Measurements from ENCODE around the gene WNT7A. TPM values are rescaled to one million over a fixed set of nuclear protein-coding genes. Genes with fewer than 3 reads are reported as not detected.
A peak's percentile ranks its signal among the peaks of the same experiment; 100 is the strongest.

Gene WNT7A
- total and polyA plus RNA-seq, 4 experiments from 2014 or later: 8.3 to 19.3 (median 13.5) TPM

DNA sequence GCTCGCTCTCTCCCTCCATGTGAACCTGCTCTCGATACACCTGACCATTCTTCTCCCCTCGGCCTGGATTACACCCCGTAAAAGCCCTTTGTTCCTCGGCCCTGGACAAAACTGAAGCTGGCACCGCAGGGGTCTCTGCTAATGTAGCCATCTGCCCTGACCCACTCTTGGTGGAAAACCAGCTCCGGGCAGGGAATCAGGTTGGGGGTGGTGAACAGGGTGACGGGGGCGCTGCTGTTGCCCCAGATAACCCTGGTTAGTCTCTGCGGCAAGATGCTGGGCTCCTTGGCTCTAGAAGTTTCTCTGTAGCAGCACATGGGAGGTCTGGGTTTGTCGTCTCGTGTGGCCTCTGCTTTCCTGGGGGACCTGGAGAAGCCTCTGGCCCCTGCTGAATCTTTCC lies 86.4 kb downstream of the WNT7A start:
- no peak overlapping the region for H3K27ac ChIP-seq (ENCODE audit: low read depth, low read length)
- CTCF ChIA-PET (ENCODE audit: partially characterized antibody): no interaction called here
- no peak for DNase-seq

DNA sequence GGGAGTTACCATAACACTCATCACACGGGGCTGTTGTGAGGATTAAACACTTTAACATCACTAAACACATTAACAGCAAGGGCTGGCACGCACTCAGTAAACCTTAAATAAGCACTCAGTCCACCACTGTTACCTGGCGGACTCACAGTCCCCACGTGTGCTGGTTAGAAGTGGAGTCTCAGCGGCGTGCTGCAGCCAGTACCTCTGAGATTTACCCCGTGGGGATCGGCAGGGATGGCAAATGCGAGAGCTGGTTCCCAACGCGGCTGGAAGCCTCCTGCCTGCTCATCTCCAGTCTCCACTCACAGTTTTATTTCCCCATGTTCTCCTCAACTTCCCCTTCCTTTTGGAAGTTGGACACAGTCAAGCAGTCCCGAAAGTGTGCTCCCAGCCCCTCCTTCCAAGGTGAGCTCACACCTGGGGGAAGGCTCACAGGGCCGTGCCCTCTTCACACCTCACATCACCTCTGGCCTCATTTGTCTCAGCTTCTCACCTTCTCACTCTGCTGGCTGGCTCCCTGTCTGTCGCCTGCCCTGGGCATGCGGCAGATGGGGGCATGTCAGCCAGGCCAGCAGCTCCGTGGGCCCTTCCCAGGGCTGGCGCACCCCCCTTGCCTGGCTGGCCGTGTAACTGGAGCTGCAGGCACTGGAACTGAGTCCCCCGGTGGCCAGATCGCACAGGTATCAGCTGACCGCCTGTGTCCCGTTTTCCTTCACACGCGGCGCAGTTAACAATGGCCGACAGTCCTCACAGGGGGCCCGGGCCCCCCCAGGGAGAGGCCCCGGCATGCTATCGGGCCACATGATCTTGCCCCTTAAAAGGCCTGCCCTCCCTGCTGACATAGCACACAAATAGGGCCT lies 87.1 kb downstream of the WNT7A start:
- Mint-ChIP-seq H3K4me3 (no peak overlapping the region), H3K36me3 (no peaks in the 10 kb centered on the region), H3K4me1 (no peaks in the 10 kb centered on the region), H3K9me3 (peaks cover 0 to 1% (median 0%) of the 10 kb centered on the region in 8 donors), H3K27ac (no peak overlapping the region), H3K27me3 (peaks cover 6 to 8% of the 10 kb centered on the region in 2 donors)
- no peaks in the 10 kb centered on the region for H3K27me3 ChIP-seq (ENCODE audit: insufficient read depth, low read length)
- POLR2A ChIA-PET (ENCODE audit: partially characterized antibody): no interaction called here
- DNase-seq: no peak
- no peaks in the 10 kb centered on the region for H3K4me1 ChIP-seq (ENCODE audit: insufficient read depth, low read length)
- CTCF ChIA-PET (ENCODE audit: partially characterized antibody): no interaction called here
- H3K9me3 ChIP-seq (ENCODE audit: control insufficient read depth in 1 of 2, low read length in 2 of 2): no peaks in the 10 kb centered on the region
- intact Hi-C loops (cut with micrococcal nuclease): no loop called here
- no peaks in the 10 kb centered on the region for H3K36me3 ChIP-seq (ENCODE audit: insufficient read depth, low read length)
- no peak overlapping the region for H3K27ac ChIP-seq (ENCODE audit: low read depth, low read length)
- H3K4me3 ChIP-seq (ENCODE audit: low read length in 2 of 2): no peak overlapping the region

More for the DNA sequence above, 86.4 kb downstream of the WNT7A start:
- Histone ChIP-seq H3K27me3 (ENCODE audit: insufficient read depth, low read length) (no peaks in the 10 kb centered on the region), H3K4me3 (ENCODE audit: low read length in 2 of 2) (no peak overlapping the region), H3K9me3 (ENCODE audit: control insufficient read depth in 1 of 2, low read length in 2 of 2) (no peaks in the 10 kb centered on the region), H3K36me3 (ENCODE audit: insufficient read depth, low read length) (no peaks in the 10 kb centered on the region), H3K4me1 (ENCODE audit: insufficient read depth, low read length) (no peaks in the 10 kb centered on the region)
- POLR2A ChIA-PET (ENCODE audit: partially characterized antibody): no interaction called here
- no peak overlapping the region for H3K4me3 Mint-ChIP-seq
- peaks cover 0 to 1% (median 0%) of the 10 kb centered on the region in 8 donors for H3K9me3 Mint-ChIP-seq
- no peaks in the 10 kb centered on the region for H3K4me1 Mint-ChIP-seq
- intact Hi-C loops (cut with micrococcal nuclease): no loop called here
- H3K27me3 Mint-ChIP-seq: peaks cover 6 to 8% of the 10 kb centered on the region in 2 donors
- H3K36me3 Mint-ChIP-seq: no peaks in the 10 kb centered on the region
- no peak overlapping the region for H3K27ac Mint-ChIP-seq

GRCh38 chr3:13792051-13792490 lies 87.8 kb downstream of the WNT7A start:
- Mint-ChIP-seq H3K9me3 (peaks cover 0 to 1% (median 0%) of the 10 kb centered on the region in 8 donors), H3K27me3 (peaks cover 4 to 8% of the 10 kb centered on the region in 2 donors), H3K4me3 (no peak overlapping the region), H3K4me1 (no peaks in the 10 kb centered on the region), H3K27ac (no peak overlapping the region), H3K36me3 (no peaks in the 10 kb centered on the region)
- no peak for DNase-seq
- CTCF ChIA-PET (ENCODE audit: partially characterized antibody): no interaction called here
- Histone ChIP-seq H3K27ac (ENCODE audit: low read depth, low read length) (no peak overlapping the region), H3K36me3 (ENCODE audit: insufficient read depth, low read length) (no peaks in the 10 kb centered on the region), H3K4me1 (ENCODE audit: insufficient read depth, low read length) (no peaks in the 10 kb centered on the region), H3K4me3 (ENCODE audit: low read length in 2 of 2) (no peak overlapping the region), H3K27me3 (ENCODE audit: insufficient read depth, low read length) (no peaks in the 10 kb centered on the region), H3K9me3 (ENCODE audit: control insufficient read depth in 1 of 2, low read length in 2 of 2) (no peaks in the 10 kb centered on the region)
- POLR2A ChIA-PET (ENCODE audit: partially characterized antibody): no interaction called here
- intact Hi-C loops (cut with micrococcal nuclease): no loop called here

DNA sequence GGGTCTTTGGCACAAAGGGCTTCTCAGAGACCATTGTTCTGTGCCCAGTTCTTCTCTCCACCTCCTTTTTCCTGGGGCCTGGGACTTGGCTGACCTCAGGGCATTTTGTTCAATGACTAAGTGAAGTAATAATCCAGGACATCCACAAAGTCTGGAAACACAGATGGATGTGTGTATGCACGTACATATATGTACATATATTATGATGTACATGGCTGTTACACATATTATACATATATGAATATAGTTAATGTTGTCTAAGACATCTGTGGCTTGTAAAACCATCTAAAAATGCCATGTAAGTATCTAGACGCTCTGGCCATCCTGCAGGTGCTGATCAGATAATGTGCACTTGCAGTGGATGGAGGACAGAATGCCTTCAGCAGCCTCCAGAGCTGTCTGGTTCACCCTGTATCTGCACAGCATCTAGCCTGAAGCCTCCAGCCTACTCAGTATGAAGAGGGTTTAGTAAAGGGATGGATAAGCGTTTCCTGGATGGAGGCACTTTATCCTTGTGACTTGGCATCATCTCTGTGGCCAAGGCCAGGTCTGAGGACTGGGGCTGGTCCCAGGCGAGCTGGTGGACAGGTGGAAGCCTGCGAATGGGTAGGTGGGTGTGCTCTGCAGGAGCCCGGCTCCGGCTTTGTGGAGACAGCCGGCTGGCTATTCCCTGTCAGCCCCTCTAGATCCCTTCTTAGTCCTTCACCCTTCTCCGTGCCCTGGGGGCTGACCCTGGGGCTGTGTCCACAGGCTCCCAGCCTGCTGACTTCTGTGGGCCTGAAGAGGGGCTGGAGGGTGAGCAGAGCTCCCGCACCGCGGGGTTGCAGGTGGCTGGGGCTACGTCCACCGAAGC lies 88.4 kb downstream of the WNT7A start:
- POLR2A ChIA-PET (ENCODE audit: partially characterized antibody): no interaction called here
- Mint-ChIP-seq H3K4me3 (no peak overlapping the region), H3K27ac (no peak overlapping the region), H3K9me3 (peaks cover 0 to 1% (median 0%) of the 10 kb centered on the region in 8 donors), H3K4me1 (no peaks in the 10 kb centered on the region), H3K27me3 (peaks cover 4 to 6% of the 10 kb centered on the region in 2 donors), H3K36me3 (no peaks in the 10 kb centered on the region)
- Histone ChIP-seq H3K4me3 (ENCODE audit: low read length in 2 of 2) (no peak overlapping the region), H3K27me3 (ENCODE audit: insufficient read depth, low read length) (no peaks in the 10 kb centered on the region), H3K36me3 (ENCODE audit: insufficient read depth, low read length) (no peaks in the 10 kb centered on the region), H3K4me1 (ENCODE audit: insufficient read depth, low read length) (no peaks in the 10 kb centered on the region), H3K9me3 (ENCODE audit: control insufficient read depth in 1 of 2, low read length in 2 of 2) (no peaks in the 10 kb centered on the region), H3K27ac (ENCODE audit: low read depth, low read length) (no peak overlapping the region)
- DNase-seq: no peak
- CTCF ChIA-PET (ENCODE audit: partially characterized antibody): no interaction called here
- intact Hi-C loops (cut with micrococcal nuclease): no loop called here

DNA sequence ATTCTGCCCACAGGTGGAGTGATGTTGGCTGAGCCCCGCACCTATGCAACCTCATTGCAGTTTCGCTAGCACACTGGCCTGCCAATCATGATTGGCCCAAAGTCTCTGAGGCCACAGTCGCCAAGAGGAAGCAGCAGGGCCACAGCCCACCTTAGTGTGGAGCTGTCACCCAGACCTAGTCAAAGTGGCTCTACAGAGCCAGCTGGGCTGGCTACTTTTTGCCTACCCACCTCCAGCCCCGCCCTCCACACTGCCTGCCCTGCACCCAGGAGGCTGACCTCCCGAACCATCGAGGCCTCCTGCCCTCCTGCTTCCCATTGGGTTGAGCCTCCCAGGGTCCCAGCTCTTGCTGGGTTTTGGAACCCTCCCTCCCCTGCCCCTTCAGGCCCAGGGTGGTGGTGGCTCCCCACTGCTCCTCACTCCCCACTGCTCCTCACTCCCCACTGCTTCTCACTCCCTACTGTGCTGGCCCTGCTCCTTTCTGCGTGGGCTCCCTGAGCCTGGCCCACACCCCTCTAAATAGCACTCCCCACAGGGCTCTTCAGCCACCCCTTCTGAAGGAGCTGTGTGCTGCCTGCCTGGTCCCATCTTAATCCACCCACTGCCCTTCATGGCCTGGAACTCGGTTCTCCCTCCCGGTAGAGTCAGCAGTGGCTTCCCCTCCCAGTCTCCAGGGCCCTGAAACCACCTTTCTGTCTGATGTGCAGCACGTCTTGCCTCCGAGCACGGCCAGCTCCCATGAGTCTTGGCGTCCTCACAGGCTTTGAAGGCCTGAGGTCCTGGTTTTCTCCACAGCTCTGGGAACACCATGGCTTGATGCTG lies 89.3 kb downstream of the WNT7A start:
- Histone ChIP-seq H3K9me3 (ENCODE audit: control insufficient read depth in 1 of 2, low read length in 2 of 2) (no peaks in the 10 kb centered on the region), H3K27ac (ENCODE audit: low read depth, low read length) (no peak overlapping the region), H3K4me1 (ENCODE audit: insufficient read depth, low read length) (no peaks in the 10 kb centered on the region), H3K36me3 (ENCODE audit: insufficient read depth, low read length) (no peaks in the 10 kb centered on the region), H3K4me3 (ENCODE audit: low read length in 2 of 2) (no peak overlapping the region), H3K27me3 (ENCODE audit: insufficient read depth, low read length) (no peaks in the 10 kb centered on the region)
- H3K27me3 Mint-ChIP-seq: peaks cover 2 to 4% of the 10 kb centered on the region in 2 donors
- peak overlapping the region in 1 of 7 donors; percentile 37 for H3K27ac Mint-ChIP-seq
- H3K4me3 Mint-ChIP-seq: no peak overlapping the region
- peaks cover 0 to 1% (median 0%) of the 10 kb centered on the region in 8 donors for H3K9me3 Mint-ChIP-seq
- DNase-seq: no peak
- intact Hi-C loops (cut with micrococcal nuclease): no loop called here
- no peaks in the 10 kb centered on the region for H3K36me3 Mint-ChIP-seq
- H3K4me1 Mint-ChIP-seq: no peaks in the 10 kb centered on the region
- ChIA-PET POLR2A (ENCODE audit: partially characterized antibody) (no interaction called here), CTCF (ENCODE audit: partially characterized antibody) (interaction anchor here (1.4 kb wide), 1 partner anchor 90 kb away, joined by 3 read pairs; the partner anchor contains the start of gene WNT7A)

GRCh38 chr3:13788522-13789424 lies 91.1 kb downstream of the WNT7A start:
- Mint-ChIP-seq H3K4me1 (no peaks in the 10 kb centered on the region), H3K27ac (peak overlapping the region in 1 of 7 donors; percentile 31), H3K4me3 (peak overlapping the region in 1 of 8 donors; percentile 4), H3K27me3 (peaks cover 2 to 4% of the 10 kb centered on the region in 2 donors), H3K9me3 (peaks cover 0 to 1% (median 0%) of the 10 kb centered on the region in 8 donors), H3K36me3 (no peaks in the 10 kb centered on the region)
- Histone ChIP-seq H3K9me3 (ENCODE audit: control insufficient read depth in 1 of 2, low read length in 2 of 2) (no peaks in the 10 kb centered on the region), H3K27me3 (ENCODE audit: insufficient read depth, low read length) (no peaks in the 10 kb centered on the region), H3K4me1 (ENCODE audit: insufficient read depth, low read length) (no peaks in the 10 kb centered on the region), H3K4me3 (ENCODE audit: low read length in 2 of 2) (no peak overlapping the region), H3K36me3 (ENCODE audit: insufficient read depth, low read length) (no peaks in the 10 kb centered on the region), H3K27ac (ENCODE audit: low read depth, low read length) (no peak overlapping the region)
- intact Hi-C loops (cut with micrococcal nuclease): no loop called here
- DNase-seq: no peak
- CTCF ChIA-PET (ENCODE audit: partially characterized antibody): no interaction called here
- POLR2A ChIA-PET (ENCODE audit: partially characterized antibody): no interaction called here
